Lower leg skin (tissue), 3 donors: Measurements from ENCODE around the gene STT3B.

Experiments
- POLR2A ChIP-seq, 2 donors: fragments of 450-650 bp; IDR thresholded peaks; one replicate each; pipeline ENCODE4 v1.6.1; 2016 to 2017; ENCODE audit warnings: antibody characterized with exemption in 2 of 2, mild to moderate bottlenecking in 1 of 2, moderate library complexity in 1 of 2
- TF ChIP-seq, protein P1 (sequence below), 3 donors: fragments of 450-650 bp; IDR thresholded peaks; one replicate each; pipeline ENCODE4 v1.5.1; 2016; ENCODE audit warnings: antibody characterized with exemption in 3 of 3, mild to moderate bottlenecking in 3 of 3, moderate library complexity in 2 of 3

DNA sequence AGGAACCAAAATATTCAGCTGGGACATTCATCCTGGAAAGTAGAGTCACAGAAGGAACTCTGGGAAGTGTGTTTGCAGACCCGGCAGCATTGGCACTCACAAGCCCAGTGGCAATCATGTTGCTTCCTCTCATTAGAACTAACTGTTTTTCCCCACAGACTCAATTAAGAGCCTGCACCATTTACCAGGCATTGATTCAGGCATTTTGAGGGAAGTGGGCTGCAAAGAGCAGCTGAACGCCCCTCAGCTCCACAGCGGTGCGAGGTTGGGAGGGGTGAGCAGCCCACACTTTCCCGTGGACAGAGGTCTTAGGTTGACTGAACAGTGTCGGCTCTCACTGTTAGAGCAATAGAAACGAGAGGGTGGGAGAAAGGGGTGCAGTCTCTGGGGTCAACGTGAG, 143.8 kb downstream of the STT3B start:
- no peak for TF ChIP-seq POLR2A (IDR thresholded peaks at IDR 0.05)
- TF ChIP-seq, protein P1, sequence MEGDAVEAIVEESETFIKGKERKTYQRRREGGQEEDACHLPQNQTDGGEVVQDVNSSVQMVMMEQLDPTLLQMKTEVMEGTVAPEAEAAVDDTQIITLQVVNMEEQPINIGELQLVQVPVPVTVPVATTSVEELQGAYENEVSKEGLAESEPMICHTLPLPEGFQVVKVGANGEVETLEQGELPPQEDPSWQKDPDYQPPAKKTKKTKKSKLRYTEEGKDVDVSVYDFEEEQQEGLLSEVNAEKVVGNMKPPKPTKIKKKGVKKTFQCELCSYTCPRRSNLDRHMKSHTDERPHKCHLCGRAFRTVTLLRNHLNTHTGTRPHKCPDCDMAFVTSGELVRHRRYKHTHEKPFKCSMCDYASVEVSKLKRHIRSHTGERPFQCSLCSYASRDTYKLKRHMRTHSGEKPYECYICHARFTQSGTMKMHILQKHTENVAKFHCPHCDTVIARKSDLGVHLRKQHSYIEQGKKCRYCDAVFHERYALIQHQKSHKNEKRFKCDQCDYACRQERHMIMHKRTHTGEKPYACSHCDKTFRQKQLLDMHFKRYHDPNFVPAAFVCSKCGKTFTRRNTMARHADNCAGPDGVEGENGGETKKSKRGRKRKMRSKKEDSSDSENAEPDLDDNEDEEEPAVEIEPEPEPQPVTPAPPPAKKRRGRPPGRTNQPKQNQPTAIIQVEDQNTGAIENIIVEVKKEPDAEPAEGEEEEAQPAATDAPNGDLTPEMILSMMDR (IDR thresholded peaks at IDR 0.05): no peak
